HepG2 (cell line): ENCODE measurements around the gene RAPGEF2. TPM values are rescaled to one million over a fixed set of nuclear protein-coding genes. Genes with fewer than 3 reads are reported as not detected.

Experiments used
- ARID5B ChIP-seq: IDR thresholded peaks from 2 replicates; pipeline ENCODE4 v1.4.0; 2020; ENCODE audit warnings: mild to moderate bottlenecking, missing genetic modification reagents
- ATF4 ChIP-seq, 2 experiments: fragments of 450-650 bp in 1 of 2; sonication (generic) in 1 of 2; formaldehyde crosslinking; IDR thresholded peaks; 2 replicates each; pipeline versions ENCODE4 v1.5.0 to v1.8.0; 2020 to 2022; ENCODE audit warnings: mild to moderate bottlenecking in 1 of 2, missing genetic modification reagents in 1 of 2
- CBX1 ChIP-seq: IDR thresholded peaks from one replicate; pipeline ENCODE4 v1.6.1; 2016; ENCODE audit warnings: antibody characterized with exemption, low read depth
- CENPX ChIP-seq: sonication (generic); formaldehyde crosslinking; IDR thresholded peaks from 2 replicates; pipeline ENCODE4 v1.9.0; 2021; ENCODE audit warnings: mild to moderate bottlenecking, missing genetic modification reagents, moderate library complexity
- FOXA1 ChIP-seq, 2 experiments: fragments of 450-650 bp in 1 of 2; sonication (generic) in 1 of 2; formaldehyde crosslinking in 1 of 2; IDR thresholded peaks; 2 replicates each; pipeline versions ENCODE4 v1.4.0 to v1.6.1; 2016 to 2020; ENCODE audit warnings: missing genetic modification reagents in 1 of 2
- FOXA3 ChIP-seq: IDR thresholded peaks from 2 replicates; pipeline ENCODE4 v1.6.1; 2016; ENCODE audit warnings: missing genetic modification reagents, missing compliant biosample characterization
- JUNB ChIP-seq: sonication (generic); formaldehyde crosslinking; IDR thresholded peaks from 2 replicates; pipeline ENCODE4 v1.8.0; 2022; ENCODE audit warnings: missing genetic modification reagents, mild to moderate bottlenecking, borderline replicate concordance
- KAT2B ChIP-seq: fragments of 150-350 bp; IDR thresholded peaks from 2 replicates; pipeline ENCODE4 v1.6.1; 2014; ENCODE audit warnings: low read depth, low read length, borderline replicate concordance
- KAT8 ChIP-seq: IDR thresholded peaks from 2 replicates; pipeline ENCODE4 v1.6.1; 2016; ENCODE audit warnings: missing genetic modification reagents, missing compliant biosample characterization
- KDM1A ChIP-seq: IDR thresholded peaks from 2 replicates; pipeline ENCODE4 v1.6.1; 2016; ENCODE audit warnings: missing compliant biosample characterization
- LCORL ChIP-seq, 2 experiments: fragments of 450-650 bp in 1 of 2; sonication (generic) in 1 of 2; formaldehyde crosslinking in 1 of 2; IDR thresholded peaks; 2 replicates each; pipeline versions ENCODE4 v1.5.0 to v1.6.1; 2017 to 2020; ENCODE audit warnings: antibody characterized with exemption in 1 of 2, missing genetic modification reagents in 1 of 2
- MED1 ChIP-seq: sonication (generic); formaldehyde crosslinking; IDR thresholded peaks from 2 replicates; pipeline ENCODE4 v1.4.0; 2020; ENCODE audit warnings: missing genetic modification reagents
- NCOA2 ChIP-seq: sonication (generic); formaldehyde crosslinking; IDR thresholded peaks from 2 replicates; pipeline ENCODE4 v1.8.0; 2022; ENCODE audit warnings: inconsistent platforms
- NONO ChIP-seq, 2 experiments: fragments of 450-650 bp in 1 of 2; sonication (generic) in 1 of 2; formaldehyde crosslinking in 1 of 2; IDR thresholded peaks in 1 of 2; conservative IDR thresholded peaks in 1 of 2; 2 replicates each; pipeline versions ENCODE4 v1.6.1 to v1.8.0; 2017 to 2022; ENCODE audit warnings: mild to moderate bottlenecking in 1 of 2, missing genetic modification reagents in 1 of 2, moderate library complexity in 1 of 2
- SKIL ChIP-seq: sonication (generic); formaldehyde crosslinking; IDR thresholded peaks from 2 replicates; pipeline ENCODE4 v1.8.0; 2022; ENCODE audit warnings: missing genetic modification reagents, mild to moderate bottlenecking, moderate library complexity, borderline replicate concordance
- SMAD1 ChIP-seq: sonication (generic); formaldehyde crosslinking; IDR thresholded peaks from 2 replicates; pipeline ENCODE4 v1.4.0; 2020; ENCODE audit warnings: missing genetic modification reagents, low read depth, mild to moderate bottlenecking, borderline replicate concordance
- TGIF2 ChIP-seq: IDR thresholded peaks from 2 replicates; pipeline ENCODE4 v1.6.1; 2016; ENCODE audit warnings: control low read depth, missing compliant biosample characterization
- ZMAT3 ChIP-seq: sonication (generic); formaldehyde crosslinking; conservative IDR thresholded peaks from 2 replicates; pipeline ENCODE4 v1.7.0; 2021; ENCODE audit warnings: missing genetic modification reagents
- ZNF354B ChIP-seq: sonication (generic); formaldehyde crosslinking; IDR thresholded peaks from 2 replicates; pipeline ENCODE4 v1.8.0; 2022; ENCODE audit warnings: mild to moderate bottlenecking, missing genetic modification reagents
- ZNF558 ChIP-seq: sonication (generic); formaldehyde crosslinking; IDR thresholded peaks from 2 replicates; pipeline ENCODE4 v1.9.0; 2022; ENCODE audit warnings: mild to moderate bottlenecking, missing genetic modification reagents, borderline replicate concordance
- ZNF772 ChIP-seq: sonication (generic); formaldehyde crosslinking; IDR thresholded peaks from 2 replicates; pipeline ENCODE4 v1.5.0; 2020; ENCODE audit warnings: mild to moderate bottlenecking, missing genetic modification reagents
- ZNF891 ChIP-seq: sonication (generic); formaldehyde crosslinking; IDR thresholded peaks from 2 replicates; pipeline ENCODE4 v1.5.0; 2020; ENCODE audit warnings: mild to moderate bottlenecking, missing genetic modification reagents
- polyA plus RNA-seq, 8 experiments: library from polyadenylated mRNA; depleted of rRNA in 3 of 8; stranded (reverse) in 7 of 8; unstranded in 1 of 8; fragments of >200 nt; fragmentation: Illumina TruSeq in 4 of 8; extraction: Trizol in 4 of 8; gene quantifications; 2 replicates each; pipeline versions ENCODE4 v1.2.1 to v1.2.3, GENCODE V29; 2011 to 2016; ENCODE audit warnings: low read depth in 4 of 8, missing spikeins in 1 of 8, mixed read lengths in 1 of 8; ENCODE audit not compliant: insufficient read depth in 1 of 8
- total RNA-seq, 5 experiments: library from RNA; depleted of rRNA; stranded (reverse); fragments of >200 nt; fragmentation: Illumina TruSeq; extraction: Trizol; gene quantifications; 2 replicates each; pipeline ENCODE4 v1.2.3, GENCODE V29; 2016; ENCODE audit warnings: low read depth in 1 of 5

Gene RAPGEF2
- total and polyA plus RNA-seq, 2 of the 13 experiments (the other 11 are each of a cell fraction or from before 2014, with no cell fraction given): 19.2 to 23.0 TPM

GRCh38 chr4:159175085-159175988, 72.5 kb downstream of the RAPGEF2 start (continued):
- TF ChIP-seq SKIL: no peak
- peak; percentile 63 for TF ChIP-seq ARID5B (CRISPR knock-in tag)
- TF ChIP-seq NONO (IDR thresholded peaks at IDR 0.05): no peak
- TF ChIP-seq NONO (CRISPR knock-in tag; conservative IDR thresholded peaks at IDR 0.05): 0 out of 2 replicates have a peak, but pooled peaks have one; percentile 38
- TF ChIP-seq SMAD1 (CRISPR knock-in tag): no peak
- TF ChIP-seq NCOA2 (CRISPR knock-in tag): 0 out of 2 replicates have a peak, but pooled peaks have one; percentile 10
- TF ChIP-seq CBX1: no peak
- 0 out of 2 replicates have a peak, but pooled peaks have one; percentile 10 for TF ChIP-seq MED1 (CRISPR knock-in tag)
- peak; percentile 47; the same call in 1 of the 2 replicates for TF ChIP-seq FOXA3 (CRISPR knock-in tag)
- TF ChIP-seq ZMAT3 (CRISPR knock-in tag): no peak
- TF ChIP-seq ATF4 (CRISPR knock-in tag; IDR thresholded peaks at IDR 0.05): peak in 1 of 2 experiments; percentile 42; a peak in 1 of 4 replicates
- 0 out of 2 replicates have a peak, but pooled peaks have one; percentile 32 for TF ChIP-seq KDM1A
- TF ChIP-seq ZNF354B (CRISPR knock-in tag): no peak
- TF ChIP-seq ZNF772 (CRISPR knock-in tag): no peak
- no peak for TF ChIP-seq KAT2B
- no peak for TF ChIP-seq ZNF891 (CRISPR knock-in tag)
- TF ChIP-seq CENPX (CRISPR knock-in tag): no peak
- peak; percentile 46; the same call in 1 of the 2 replicates for TF ChIP-seq KAT8 (CRISPR knock-in tag)
- no peak for TF ChIP-seq FOXA1 (IDR thresholded peaks at IDR 0.05)
- peak; percentile 78 for TF ChIP-seq FOXA1 (CRISPR knock-in tag; IDR thresholded peaks at IDR 0.05)
- peak; percentile 20; the same call in 1 of the 2 replicates for TF ChIP-seq JUNB (CRISPR knock-in tag)
- TF ChIP-seq TGIF2: 0 out of 2 replicates have a peak, but pooled peaks have one; percentile 43
- TF ChIP-seq ZNF558 (CRISPR knock-in tag): no peak
- peak; percentile 37; the same call in 1 of the 2 replicates for TF ChIP-seq LCORL (IDR thresholded peaks at IDR 0.05)
- no peak for TF ChIP-seq LCORL (CRISPR knock-in tag; IDR thresholded peaks at IDR 0.05)
